Stomach (tissue), 9 donors: ENCODE results near the gene PRKCE. TPM values are rescaled to one million over a fixed set of nuclear protein-coding genes. Genes with fewer than 3 reads are reported as not detected.

Source experiments
- DNase-seq, 2 donors: peaks; one replicate each; pipeline versions ENCODE4 v3.0.0 to v3.0.0-alpha.2; 2013 to 2019
- H3K27ac ChIP-seq, 5 donors: fragments of 200-600 bp in 4 of 5; sonication (generic) in 4 of 5; one replicate each; pipeline ENCODE4 v1.5.1; 2013 to 2019; ENCODE audit warnings: mild to moderate bottlenecking in 1 of 5, moderate library complexity in 1 of 5
- H3K27me3 ChIP-seq, 3 donors: fragments of 200-600 bp; sonication (generic); one replicate each; pipeline ENCODE4 v1.5.1; 2017 to 2019; ENCODE audit warnings: mixed run types in 1 of 3
- H3K36me3 ChIP-seq, 4 donors: fragments of 200-600 bp; sonication (generic); 1 replicate in 3 of 4; 2 replicates in 1 of 4; pipeline ENCODE4 v1.5.1; 2016 to 2019
- H3K4me1 ChIP-seq, 4 donors: fragments of 200-600 bp; sonication (generic); one replicate each; pipeline ENCODE4 v1.5.1; 2016 to 2019
- H3K4me3 ChIP-seq, 4 donors: fragments of 200-600 bp; sonication (generic) in 3 of 4; one replicate each; pipeline ENCODE4 v1.5.1; 2016 to 2019; ENCODE audit warnings: mild to moderate bottlenecking in 1 of 4
- H3K9me3 ChIP-seq, 4 donors: fragments of 200-600 bp; sonication (generic); one replicate each; pipeline ENCODE4 v1.5.1; 2016 to 2019
- CTCF ChIP-seq, 7 experiments: fragments of 450-650 bp in 4 of 7; fragments of 200-600 bp in 3 of 7; sonication (generic) in 3 of 7; IDR thresholded peaks; one replicate each; pipeline ENCODE4 v1.5.1; 2016 to 2019; ENCODE audit warnings: antibody characterized with exemption in 7 of 7, control low read depth in 2 of 7, mild to moderate bottlenecking in 1 of 7
- EP300 ChIP-seq: sonication (generic); formaldehyde crosslinking; IDR thresholded peaks from one replicate; pipeline ENCODE4 v1.6.1; 2017; ENCODE audit warnings: antibody characterized with exemption
- POLR2A ChIP-seq, 4 donors: fragments of 450-650 bp; IDR thresholded peaks; one replicate each; pipeline ENCODE4 v1.6.1; 2016; ENCODE audit warnings: antibody characterized with exemption in 4 of 4, control low read depth in 2 of 4, mild to moderate bottlenecking in 1 of 4, moderate library complexity in 1 of 4
- POLR2AphosphoS5 ChIP-seq, 3 donors: sonication (generic); formaldehyde crosslinking; IDR thresholded peaks; one replicate each; pipeline ENCODE4 v1.6.1; 2016; ENCODE audit warnings: antibody characterized with exemption in 3 of 3
- WGBS, 5 donors: extraction: QIAGEN DNeasy Blood & Tissue Kit in 3 of 5; methylation state at CpG; one replicate each; pipeline versions ENCODE4 v1.1.5 to v1.1.7; 2013 to 2018; 5-methylcytosine and 5-hydroxymethylcytosine counted together
- intact Hi-C: fragments of 100-400 bp; cut with DNase I; formaldehyde crosslinking; loops from one replicate; pipeline ENCODE4 v1.15.1; 2023; ENCODE audit warnings: low total_unique reads
- polyA plus RNA-seq, 3 donors: library from polyadenylated mRNA; stranded (reverse); fragments of 200-250 nt; gene quantifications; one replicate each; pipeline ENCODE4 v1.2.3, GENCODE V29; 2013
- total RNA-seq, 5 donors: library from RNA; depleted of rRNA; stranded (reverse); fragments of >200 nt; gene quantifications; one replicate each; pipeline versions ENCODE4 v1.1.0 to v1.2.3, GENCODE V29; 2014 to 2016
- donor health status: healthy with polysubstance abuse.
- donor health status: Bipolar disorder and iron deficiency.
- donor health status: healthy.

The PRKCE gene
- total and polyA plus RNA-seq, 8 donors, result 2.0 to 92.0 (median 10.0) TPM

GRCh38 chr2:46231721-46232120, 580.2 kb downstream of the PRKCE start:
- no peaks in the 10 kb centered on the region for H3K9me3 ChIP-seq
- H3K27ac ChIP-seq, result no peak overlapping the region
- TF ChIP-seq POLR2A (IDR thresholded peaks at IDR 0.05), result no peak
- TF ChIP-seq EP300, result no peak
- no peak for TF ChIP-seq CTCF (IDR thresholded peaks at IDR 0.05)
- no peak for TF ChIP-seq POLR2AphosphoS5 (IDR thresholded peaks at IDR 0.05)
- H3K4me1 ChIP-seq, result no peaks in the 10 kb centered on the region
- 84 to 95% (median 89%) methylated on average over 5 of the region's 5 CpGs for WGBS, 5 donors
- no peaks in the 10 kb centered on the region for H3K36me3 ChIP-seq
- H3K4me3 ChIP-seq, result no peak overlapping the region
- no peaks in the 10 kb centered on the region for H3K27me3 ChIP-seq
- intact Hi-C loops, result no loop called here
- DNase-seq, result no peak

GRCh38 chr2:46232860-46233259, 581.4 kb downstream of the PRKCE start:
- no peak overlapping the region for H3K27ac ChIP-seq
- intact Hi-C loops, result no loop called here
- peaks cover 0 to 6% (median 0%) of the 10 kb centered on the region in 4 donors for H3K4me1 ChIP-seq
- no peaks in the 10 kb centered on the region for H3K9me3 ChIP-seq
- no peaks in the 10 kb centered on the region for H3K36me3 ChIP-seq
- 69 to 77% (median 76%) methylated on average over 5 to 7 of the region's 7 CpGs for WGBS, 5 donors
- H3K27me3 ChIP-seq, result no peaks in the 10 kb centered on the region
- DNase-seq, result no peak
- no peak overlapping the region for H3K4me3 ChIP-seq
- no peak for TF ChIP-seq EP300
- no peak for TF ChIP-seq POLR2A (IDR thresholded peaks at IDR 0.05)
- TF ChIP-seq CTCF (IDR thresholded peaks at IDR 0.05), result no peak
- TF ChIP-seq POLR2AphosphoS5 (IDR thresholded peaks at IDR 0.05), result no peak

DNA sequence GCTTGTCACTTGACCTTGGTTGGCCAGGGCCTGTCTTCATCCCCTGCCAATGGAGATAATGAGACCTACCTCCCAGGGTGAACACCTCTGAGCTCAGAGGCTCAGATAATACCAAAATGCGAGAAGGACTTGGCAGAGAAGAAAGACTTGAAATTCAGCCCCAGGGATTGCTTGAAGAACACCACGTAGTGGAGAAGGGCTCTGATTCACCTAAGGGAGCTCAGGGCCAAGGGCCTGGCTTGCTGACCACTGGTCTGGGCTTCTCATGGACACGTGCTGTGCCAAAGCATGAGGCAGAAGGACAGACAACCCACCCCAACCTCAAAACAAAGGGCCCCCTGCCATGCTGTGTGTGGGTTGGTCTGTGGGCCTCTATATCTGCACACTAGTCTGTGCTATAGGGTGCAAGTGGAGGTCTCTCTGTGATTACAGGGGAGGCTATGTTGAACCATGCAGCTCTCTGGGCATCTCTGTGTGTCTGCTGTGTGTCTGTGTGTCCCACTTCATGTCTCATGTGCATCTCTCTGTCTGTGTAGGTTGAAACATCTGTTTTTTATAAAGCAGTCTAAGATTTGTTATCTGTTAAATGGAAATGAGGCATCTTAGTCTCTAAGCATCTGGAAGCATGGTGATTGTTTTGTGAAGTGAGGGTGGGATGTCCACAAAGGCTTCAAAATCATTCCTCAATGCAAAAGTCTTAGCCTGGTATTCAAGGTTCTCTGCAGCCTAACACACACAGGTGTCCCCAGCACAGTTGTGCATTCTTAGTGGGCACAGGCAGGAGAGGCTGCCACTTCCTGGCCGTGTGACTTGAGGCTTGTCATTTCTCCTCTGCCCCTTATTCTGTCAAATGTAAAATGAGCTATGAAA, 584.8 kb downstream of the PRKCE start:
- no peak overlapping the region for H3K27ac ChIP-seq
- no peaks in the 10 kb centered on the region for H3K27me3 ChIP-seq
- H3K9me3 ChIP-seq, result no peaks in the 10 kb centered on the region
- H3K4me1 ChIP-seq, result peaks cover 0 to 6% (median 0%) of the 10 kb centered on the region in 4 donors
- TF ChIP-seq EP300 (no peak), CTCF (IDR thresholded peaks at IDR 0.05) (no peak), POLR2A (IDR thresholded peaks at IDR 0.05) (no peak)
- no peak for DNase-seq
- intact Hi-C loops, result no loop called here
- 56 to 84% (median 75%) methylated on average over 2 to 4 of the region's 4 CpGs for WGBS, 5 donors
- no peaks in the 10 kb centered on the region for H3K36me3 ChIP-seq
- H3K4me3 ChIP-seq, result no peak overlapping the region

DNA sequence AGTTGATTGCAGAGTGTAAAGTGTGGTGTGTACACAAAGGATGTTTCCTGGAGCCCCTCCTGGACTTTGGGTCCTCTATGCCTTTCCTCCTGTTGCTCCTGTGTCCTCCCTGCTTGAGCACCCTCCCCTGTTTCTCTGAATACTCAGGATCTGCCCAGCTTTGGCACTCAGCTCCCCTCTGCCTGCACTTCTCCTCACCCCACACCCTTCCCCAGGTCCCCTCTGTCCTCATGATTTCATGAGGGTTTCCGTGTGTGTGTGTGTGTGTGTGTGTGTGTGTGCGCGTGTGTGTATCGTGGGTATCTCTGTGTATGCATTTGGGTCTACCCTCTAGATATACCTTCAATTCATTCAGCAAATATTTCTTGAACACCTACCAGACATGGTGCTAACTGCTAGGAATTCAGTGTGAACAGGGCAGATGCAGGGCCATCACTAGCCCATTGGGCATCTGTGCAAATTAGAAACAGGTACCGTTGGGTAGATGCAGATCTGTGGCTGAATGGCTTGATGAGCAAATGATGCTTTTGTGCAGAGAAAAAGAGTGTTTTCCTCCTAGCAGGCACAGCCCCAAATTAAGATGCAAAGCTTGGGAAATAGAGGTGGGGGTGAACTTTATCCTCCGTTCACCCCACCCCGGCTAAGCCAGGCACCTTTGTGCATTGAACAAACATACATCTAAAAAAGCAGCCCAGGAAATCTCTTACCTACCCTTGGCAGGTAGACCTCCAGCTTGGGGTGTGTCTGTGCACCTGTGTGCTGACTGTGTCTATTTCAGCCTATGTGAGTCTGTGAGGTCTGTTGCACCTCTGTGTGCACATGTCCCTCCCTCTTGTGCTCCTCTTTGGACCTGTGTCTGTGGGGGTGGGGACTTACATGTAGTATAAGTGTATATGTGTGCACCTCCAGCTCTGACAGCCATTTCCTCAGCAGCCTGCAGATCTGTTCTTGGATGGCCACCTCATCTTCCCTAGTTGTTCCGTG, 585.7 kb downstream of the PRKCE start:
- no peaks in the 10 kb centered on the region for H3K27me3 ChIP-seq
- H3K9me3 ChIP-seq, result no peaks in the 10 kb centered on the region
- H3K27ac ChIP-seq, result no peak overlapping the region
- intact Hi-C loops, result no loop called here
- DNase-seq, result no peak
- H3K4me1 ChIP-seq, result peaks cover 0 to 6% (median 0%) of the 10 kb centered on the region in 4 donors
- no peaks in the 10 kb centered on the region for H3K36me3 ChIP-seq
- H3K4me3 ChIP-seq, result no peak overlapping the region
- TF ChIP-seq EP300 (no peak), POLR2A (IDR thresholded peaks at IDR 0.05) (no peak), POLR2AphosphoS5 (IDR thresholded peaks at IDR 0.05) (no peak), CTCF (IDR thresholded peaks at IDR 0.05) (no peak)
- WGBS, 5 donors, result 57 to 72% (median 63%) methylated on average over 8 of the region's 8 CpGs
